Measurements from ENCODE around the gene RGPD6. TPM values are rescaled to one million over a fixed set of nuclear protein-coding genes. Genes with fewer than 3 reads are reported as not detected.

Gene RGPD6
- 16.2 and 24.6 TPM in 2 replicates for total RNA-seq

DNA sequence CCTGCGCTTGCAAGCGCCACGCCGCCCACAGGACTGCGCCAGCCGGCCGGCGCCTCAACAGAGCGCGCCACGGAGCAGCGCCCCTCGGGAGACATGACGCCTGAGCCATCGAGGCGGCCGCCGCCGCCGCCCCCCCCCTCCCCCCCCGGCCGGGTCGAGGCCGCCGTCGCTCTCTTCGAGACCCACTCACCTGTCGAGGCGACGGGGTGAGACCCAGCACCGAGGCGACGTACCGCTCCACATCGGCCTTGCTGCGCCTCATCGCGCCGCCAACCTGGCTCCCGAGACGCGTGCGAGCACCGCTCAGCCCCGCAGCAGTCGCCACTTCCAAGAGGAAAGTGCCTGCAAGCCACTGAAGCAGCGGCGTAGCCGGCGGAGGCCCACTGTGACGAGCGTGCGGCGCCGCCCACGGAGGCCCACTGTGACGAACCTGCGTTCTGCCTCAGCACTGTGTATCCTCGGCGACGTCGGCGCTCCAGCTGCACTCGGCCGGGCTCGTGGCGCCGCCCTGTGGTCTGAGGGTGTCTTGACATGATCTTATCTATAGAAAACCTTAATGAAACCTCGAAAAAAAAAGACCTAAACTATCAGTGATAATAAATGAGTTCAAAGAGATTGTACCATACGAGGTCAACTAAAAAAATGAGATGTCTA lies at the start of gene RGPD6:
Gene RGPD6, minus strand, starts transcription at position 460 of the 654 bp plus-strand sequence. Its CDS starts 198 bp downstream, at position 262.

GRCh38 chr2:110472171-110473058 lies 104.6 kb downstream of the RGPD6 start, which contains the start of gene LIMS4:
Gene LIMS4 (minus strand): TSS chr2:110472816. CDS start chr2:110472778, 38 bp downstream.

Other genes with a start within 250 kb of the RGPD6 start
- gene LIMS4, start 104.4 kb downstream of the RGPD6 start, total RNA-seq: not detected in 2 replicates
- 1.3 and 6.5 TPM in 2 replicates for gene BUB1, start 100.8 kb upstream of the RGPD6 start, total RNA-seq
- 0.24 TPM in 1 of 2 replicates, not detected in the other for gene ACOXL, start 155.4 kb upstream of the RGPD6 start, total RNA-seq